Tibial nerve (tissue), 4 donors: ENCODE data around the gene CYP2E1. TPM values are rescaled to one million over a fixed set of nuclear protein-coding genes. Genes with fewer than 3 reads are reported as not detected.
A peak's percentile ranks its signal among the peaks of the same experiment; 100 is the strongest.
"Not testable (repeated sequence)": the region's sequence is repeated elsewhere in the genome, so short reads cannot be mapped to it uniquely, and the experiment has no call there.

Source experiments
- DNase-seq, 2 donors: peaks; one replicate each; pipeline ENCODE4 v3.0.0-alpha.2; 2019; ENCODE audit warnings: low spot score in 2 of 2
- H3K27ac ChIP-seq, 4 donors: fragments of 200-600 bp; sonication (generic) in 3 of 4; one replicate each; pipeline ENCODE4 v1.5.1; 2017 to 2019; ENCODE audit warnings: mild to moderate bottlenecking in 1 of 4
- H3K27me3 ChIP-seq, 2 donors: fragments of 200-600 bp; sonication (generic) in 1 of 2; one replicate each; pipeline versions ENCODE4 v1.5.1 to v1.6.0; 2017 to 2019
- H3K36me3 ChIP-seq, 3 donors: fragments of 200-600 bp; sonication (generic); one replicate each; pipeline ENCODE4 v1.5.1; 2018 to 2019
- H3K4me1 ChIP-seq, 4 donors: fragments of 200-600 bp; sonication (generic) in 3 of 4; one replicate each; pipeline ENCODE4 v1.5.1; 2017 to 2019
- H3K4me3 ChIP-seq, 4 donors: fragments of 200-600 bp; sonication (generic) in 3 of 4; one replicate each; pipeline ENCODE4 v1.5.1; 2017 to 2019; ENCODE audit warnings: mild to moderate bottlenecking in 1 of 4, moderate library complexity in 1 of 4
- H3K9me3 ChIP-seq, 4 donors: fragments of 200-600 bp; sonication (generic) in 3 of 4; one replicate each; pipeline ENCODE4 v1.5.1; 2017 to 2019
- EP300 ChIP-seq, 2 donors: sonication (generic); formaldehyde crosslinking; IDR thresholded peaks; one replicate each; pipeline ENCODE4 v1.6.1; 2017; ENCODE audit warnings: antibody characterized with exemption in 2 of 2, mild to moderate bottlenecking in 1 of 2
- POLR2A ChIP-seq, 2 donors: fragments of 450-650 bp; IDR thresholded peaks; one replicate each; pipeline ENCODE4 v1.6.1; 2017; ENCODE audit warnings: antibody characterized with exemption in 2 of 2, mild to moderate bottlenecking in 2 of 2, moderate library complexity in 2 of 2
- WGBS, 2 donors: methylation state at CpG; one replicate each; pipeline ENCODE4 v1.1.5; 2018; 5-methylcytosine and 5-hydroxymethylcytosine counted together
- total RNA-seq, 4 donors: library from RNA; depleted of rRNA; stranded (reverse); fragments of >200 nt; gene quantifications; one replicate each; pipeline ENCODE4 v1.1.0, GENCODE V29; 2016
- TF ChIP-seq, protein P1 (sequence below), 5 experiments: fragments of 200-600 bp in 3 of 5; fragments of 450-650 bp in 2 of 5; sonication (generic) in 3 of 5; IDR thresholded peaks; one replicate each; pipeline ENCODE4 v1.5.1; 2016 to 2019; ENCODE audit warnings: antibody characterized with exemption in 5 of 5, mild to moderate bottlenecking in 3 of 5, moderate library complexity in 2 of 5

Gene CYP2E1
- total RNA-seq, 4 donors from 2014 or later, result 0.30 to 7.0 (median 0.82) TPM

DNA sequence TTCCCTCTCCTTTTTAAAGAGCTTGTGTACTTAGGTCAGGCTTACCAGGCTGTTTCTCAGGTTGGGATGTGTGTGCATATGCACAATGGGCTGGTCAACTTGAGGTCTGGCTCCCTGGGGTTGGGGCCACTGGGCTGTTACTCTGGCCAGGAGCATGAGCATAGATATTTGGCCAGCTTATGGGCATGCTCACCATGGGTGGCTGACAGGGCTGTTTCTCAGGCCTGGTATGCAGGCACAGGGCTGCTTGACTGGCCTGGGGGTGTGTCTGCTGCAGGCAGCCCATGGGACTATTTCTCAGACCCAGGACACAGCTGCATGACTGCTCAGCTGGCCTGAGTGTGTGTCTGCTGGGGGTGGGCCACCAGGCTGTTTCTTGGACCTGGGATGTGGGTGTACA lies 38.8 kb upstream of the CYP2E1 start:
- TF ChIP-seq, protein P1, sequence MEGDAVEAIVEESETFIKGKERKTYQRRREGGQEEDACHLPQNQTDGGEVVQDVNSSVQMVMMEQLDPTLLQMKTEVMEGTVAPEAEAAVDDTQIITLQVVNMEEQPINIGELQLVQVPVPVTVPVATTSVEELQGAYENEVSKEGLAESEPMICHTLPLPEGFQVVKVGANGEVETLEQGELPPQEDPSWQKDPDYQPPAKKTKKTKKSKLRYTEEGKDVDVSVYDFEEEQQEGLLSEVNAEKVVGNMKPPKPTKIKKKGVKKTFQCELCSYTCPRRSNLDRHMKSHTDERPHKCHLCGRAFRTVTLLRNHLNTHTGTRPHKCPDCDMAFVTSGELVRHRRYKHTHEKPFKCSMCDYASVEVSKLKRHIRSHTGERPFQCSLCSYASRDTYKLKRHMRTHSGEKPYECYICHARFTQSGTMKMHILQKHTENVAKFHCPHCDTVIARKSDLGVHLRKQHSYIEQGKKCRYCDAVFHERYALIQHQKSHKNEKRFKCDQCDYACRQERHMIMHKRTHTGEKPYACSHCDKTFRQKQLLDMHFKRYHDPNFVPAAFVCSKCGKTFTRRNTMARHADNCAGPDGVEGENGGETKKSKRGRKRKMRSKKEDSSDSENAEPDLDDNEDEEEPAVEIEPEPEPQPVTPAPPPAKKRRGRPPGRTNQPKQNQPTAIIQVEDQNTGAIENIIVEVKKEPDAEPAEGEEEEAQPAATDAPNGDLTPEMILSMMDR (IDR thresholded peaks at IDR 0.05), result no peak
- TF ChIP-seq POLR2A (IDR thresholded peaks at IDR 0.05) (no peak), EP300 (IDR thresholded peaks at IDR 0.05) (no peak)
- peaks cover 0 to 51% (median 8%) of the 10 kb centered on the region in 4 donors for H3K9me3 ChIP-seq
- DNase-seq, result no peak
- no peak overlapping the region for H3K4me3 ChIP-seq
- no peak overlapping the region for H3K27ac ChIP-seq
- no peaks in the 10 kb centered on the region for H3K27me3 ChIP-seq
- peaks cover 0 to 19% (median 0%) of the 10 kb centered on the region in 3 donors for H3K36me3 ChIP-seq
- no peaks in the 10 kb centered on the region for H3K4me1 ChIP-seq

DNA sequence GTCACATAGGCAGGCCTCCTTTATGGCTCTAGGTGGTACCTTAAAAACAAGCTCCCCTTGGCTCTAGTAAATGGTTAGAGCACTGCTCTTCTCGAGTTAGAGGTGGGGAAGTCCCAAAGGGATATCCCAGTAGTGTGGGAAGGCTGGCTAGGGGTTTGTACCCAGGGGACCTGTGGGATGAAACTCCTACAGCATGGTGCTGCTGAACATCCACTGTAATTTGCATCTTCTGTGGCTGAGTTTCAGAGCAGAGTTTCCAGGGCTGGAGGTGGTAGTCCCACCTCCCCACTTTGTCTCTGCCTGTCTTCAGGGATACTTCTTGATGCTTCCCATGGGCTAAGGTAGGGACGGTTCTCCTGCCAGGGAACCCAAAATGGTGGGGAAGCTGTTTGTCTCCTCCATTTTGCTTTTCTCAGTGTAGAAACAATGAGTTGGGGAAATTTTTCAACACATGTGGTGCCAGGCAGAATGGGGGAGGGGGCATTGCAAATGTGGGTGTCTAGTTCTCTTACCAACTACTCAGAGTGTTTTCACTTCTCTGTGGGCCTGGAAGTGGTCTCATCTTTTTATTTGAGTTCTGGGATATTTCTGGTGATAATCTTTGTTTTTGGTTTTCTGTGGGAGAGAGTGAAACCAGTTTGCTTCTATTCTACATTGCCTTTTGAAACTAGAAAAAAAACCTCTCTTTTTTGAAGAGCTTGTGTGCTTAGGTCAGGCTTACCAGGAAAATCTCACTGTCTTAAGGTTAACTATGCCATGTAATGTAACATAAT lies 37.2 kb upstream of the CYP2E1 start:
- no peak overlapping the region for H3K4me3 ChIP-seq
- 46 to 53% methylated on average over 2 of the region's 2 CpGs for WGBS, 2 donors
- no peaks in the 10 kb centered on the region for H3K4me1 ChIP-seq
- TF ChIP-seq EP300 (IDR thresholded peaks at IDR 0.05) (no peak), POLR2A (IDR thresholded peaks at IDR 0.05) (no peak)
- TF ChIP-seq, protein P1 (IDR thresholded peaks at IDR 0.05), result no peak
- DNase-seq, result no peak
- no peaks in the 10 kb centered on the region for H3K27me3 ChIP-seq
- H3K9me3 ChIP-seq, result peaks cover 0 to 38% (median 4%) of the 10 kb centered on the region in 4 donors
- no peak overlapping the region for H3K27ac ChIP-seq
- H3K36me3 ChIP-seq, result peaks cover 0 to 26% (median 0%) of the 10 kb centered on the region in 3 donors

DNA sequence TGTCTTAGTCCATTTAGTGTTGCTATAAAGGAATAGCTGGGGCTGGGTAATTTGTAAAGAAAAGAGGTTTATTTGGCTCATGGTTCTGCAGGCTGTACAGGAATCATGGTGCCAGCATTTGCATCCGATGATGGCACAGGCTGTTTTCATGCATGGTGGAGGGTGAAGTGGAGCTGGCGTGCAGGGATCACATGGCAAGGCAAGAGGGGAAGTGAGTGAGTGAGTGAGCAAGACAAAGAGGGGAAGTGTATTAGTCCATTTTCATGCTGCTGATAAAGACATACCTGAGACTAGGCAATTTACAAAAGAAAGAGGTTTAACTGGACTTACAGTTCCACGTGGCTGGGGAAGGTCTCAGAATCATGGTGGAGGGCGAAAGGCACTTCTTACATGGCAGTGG lies 33.6 kb upstream of the CYP2E1 start:
- WGBS, 2 donors, result 67 to 68% methylated on average over 4 of the region's 4 CpGs
- Histone ChIP-seq H3K36me3 (peaks cover 0 to 45% (median 0%) of the 10 kb centered on the region in 3 donors), H3K9me3 (peaks cover 0 to 24% (median 0%) of the 10 kb centered on the region in 4 donors)
- not testable (repeated sequence) for H3K27ac ChIP-seq, H3K4me3 ChIP-seq, H3K27me3 ChIP-seq, H3K4me1 ChIP-seq, DNase-seq

DNA sequence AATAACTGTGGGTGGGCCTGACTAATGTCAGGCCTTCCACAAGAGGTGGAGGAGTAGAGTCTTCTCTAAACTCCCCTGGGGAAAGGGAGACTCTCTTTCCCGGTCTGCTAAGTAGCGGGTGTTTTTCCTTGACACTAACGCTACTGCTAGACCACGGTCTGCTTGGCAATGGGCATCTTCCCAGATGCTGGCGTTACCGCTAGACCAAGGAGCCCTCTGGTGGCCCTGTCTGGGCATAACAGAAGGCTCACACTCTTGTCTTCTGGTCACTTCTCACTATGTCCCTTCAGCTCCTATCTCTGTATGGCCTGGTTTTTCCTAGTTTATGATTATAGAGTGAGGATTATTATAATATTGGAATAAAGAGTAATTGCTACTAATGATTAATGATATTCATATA lies 29.8 kb upstream of the CYP2E1 start:
- H3K36me3 ChIP-seq, result peaks cover 0 to 68% (median 0%) of the 10 kb centered on the region in 3 donors
- not testable (repeated sequence) for H3K4me3 ChIP-seq, H3K27me3 ChIP-seq, H3K4me1 ChIP-seq, DNase-seq, H3K27ac ChIP-seq
- peaks cover 0 to 45% (median 0%) of the 10 kb centered on the region in 4 donors for H3K9me3 ChIP-seq
- WGBS, 2 donors, result 46 to 55% methylated on average over 6 of the region's 6 CpGs
- TF ChIP-seq, protein P1 (IDR thresholded peaks at IDR 0.05), result peak in 2 of 5 experiments; percentile 11 to 14

DNA sequence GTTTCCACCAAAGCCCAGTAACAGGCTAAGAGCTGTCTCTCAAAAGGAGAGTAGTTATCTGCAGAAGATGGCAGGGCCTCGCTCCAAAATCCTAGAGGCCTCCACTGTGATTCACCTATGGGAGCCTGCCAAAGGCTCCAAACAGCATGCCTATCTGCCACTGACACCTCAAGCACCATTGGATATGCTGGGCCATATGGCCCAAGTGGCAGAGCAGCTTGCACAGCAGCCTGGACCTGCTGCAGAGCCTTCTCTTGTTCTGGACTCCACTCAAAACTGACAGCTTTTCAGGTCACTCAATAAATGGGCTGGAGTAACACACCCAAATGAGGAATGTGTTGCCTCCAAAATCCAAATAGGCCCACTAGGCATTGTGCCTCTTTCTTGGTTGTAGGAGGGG lies 28.0 kb upstream of the CYP2E1 start:
- peaks cover 0 to 45% (median 0%) of the 10 kb centered on the region in 4 donors for H3K9me3 ChIP-seq
- not testable (repeated sequence) for DNase-seq, H3K27ac ChIP-seq, H3K27me3 ChIP-seq, H3K4me1 ChIP-seq, H3K4me3 ChIP-seq
- peaks cover 0 to 67% (median 0%) of the 10 kb centered on the region in 3 donors for H3K36me3 ChIP-seq
- WGBS, 2 donors, result 80% methylated on average over 1 of the region's 1 CpG; no CpG with 5 or more reads in 1 of the 2 donors

DNA sequence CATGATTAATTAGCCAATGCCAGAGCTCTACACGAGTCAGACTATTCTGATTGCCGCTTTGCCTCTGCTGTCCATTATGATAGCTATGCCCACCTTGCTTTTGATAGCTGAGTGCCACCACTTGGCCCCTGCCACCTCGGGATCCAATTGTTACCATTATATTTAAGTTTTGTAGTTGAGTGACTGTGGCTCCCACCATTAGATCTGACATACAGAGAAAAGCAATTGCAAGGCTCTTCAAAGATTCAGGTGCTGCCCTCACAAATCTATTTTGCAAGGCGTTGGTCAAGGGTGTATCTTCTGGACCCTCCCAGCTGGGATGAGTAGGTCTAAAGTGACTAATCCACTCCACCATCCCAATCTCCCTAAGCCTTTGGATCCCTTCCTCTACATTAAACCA lies 26.3 kb upstream of the CYP2E1 start:
- Histone ChIP-seq H3K36me3 (peaks cover 0 to 60% (median 0%) of the 10 kb centered on the region in 3 donors), H3K9me3 (peaks cover 0 to 35% (median 0%) of the 10 kb centered on the region in 4 donors)
- H3K27ac ChIP-seq, H3K4me3 ChIP-seq, H3K27me3 ChIP-seq, DNase-seq, H3K4me1 ChIP-seq: not testable (repeated sequence)
- 64 to 65% methylated on average over 4 of the region's 4 CpGs for WGBS, 2 donors
